ENCODE data around the gene ACTN4. TPM values are rescaled to one million over a fixed set of nuclear protein-coding genes. Genes with fewer than 3 reads are reported as not detected.

ACTN4 gene
- polyA plus RNA-seq, 2 of the 4 experiments (the other 2 are of a cell fraction): 605 to 967 TPM

DNA sequence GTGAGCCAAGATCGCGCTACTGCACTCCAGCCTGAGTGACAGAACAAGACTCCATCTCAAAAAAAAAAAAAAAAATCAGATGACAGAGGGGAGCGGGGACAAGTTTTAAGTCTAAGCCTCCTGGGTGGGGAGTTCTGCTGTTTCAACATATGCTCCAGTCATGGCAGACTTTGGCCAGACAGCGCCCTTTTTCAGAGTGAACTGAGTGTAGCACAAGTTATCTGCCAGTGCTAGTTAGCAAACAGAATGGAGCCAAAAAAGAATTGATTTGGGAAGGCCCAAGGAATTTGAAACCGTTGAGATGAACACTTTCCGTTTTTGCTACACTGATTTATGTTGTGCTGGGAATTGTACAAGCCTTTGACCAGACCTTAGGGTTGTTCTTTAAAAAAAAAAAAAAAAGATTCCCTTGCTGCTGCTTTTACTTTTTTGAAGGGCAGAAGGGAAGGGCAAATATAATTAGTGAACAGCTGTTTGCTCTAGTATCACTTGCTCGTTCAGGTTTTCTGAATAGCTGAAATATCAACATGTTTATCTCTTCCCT, 5.7 kb downstream of the ACTN4 start:
- Histone ChIP-seq H3K4me1 (peaks cover 78% of the 10 kb centered on the region), H3K27ac (peak overlapping the region; percentile 87 to 91), H3K4me2 (peak overlapping the region; percentile 83), H3K4me3 (peak overlapping the region; percentile 85; the same call in 2 of the 3 replicates), H3K9me3 (no peaks in the 10 kb centered on the region)
- ChIA-PET CTCF (interaction anchor here (0.6 to 20.1 kb wide), 14 partner anchors 12 to 277 kb away, joined by 3 to 336 read pairs (median 4); partner anchors contain the start of genes FAM98C, MRPS12 and SARS2), POLR2A (interaction anchor here (0.7 to 1.0 kb wide), 4 partner anchors 15 to 528 kb away, joined by 3 read pairs; no protein-coding TSS in a partner anchor)
- FAIRE-seq (no peak), ATAC-seq (peak in 1 of 2 experiments; percentile 6; a peak in 2 of 6 replicates), DNase-seq (ENCODE audit: low read depth in 1 of 2, low spot score in 1 of 2) (peak in 1 of 2 experiments; percentile 82)
- 11% methylated on average over 7 of the region's 7 CpGs for WGBS (ENCODE audit: missing lambda C conversion rate)
- TF ChIP-seq MAFK (IDR thresholded peaks at IDR 0.05; ENCODE audit: partially characterized antibody) (no peak), TFCP2L1 (CRISPR knock-in tag; IDR thresholded peaks at IDR 0.05) (no peak), CHD4 (IDR thresholded peaks at IDR 0.05; ENCODE audit: borderline replicate concordance) (no peak), CBX8 (IDR thresholded peaks at IDR 0.05) (no peak), NPAS2 (CRISPR knock-in tag; IDR thresholded peaks at IDR 0.05; ENCODE audit: borderline replicate concordance) (no peak), ZC3H11A (IDR thresholded peaks at IDR 0.05) (no peak), RFX5 (IDR thresholded peaks at IDR 0.05) (no peak), RCOR1 (IDR thresholded peaks at IDR 0.05; ENCODE audit: low read depth, low read length) (no peak), HOXA7 (CRISPR knock-in tag; IDR thresholded peaks at IDR 0.05) (no peak), SMC3 (IDR thresholded peaks at IDR 0.05) (no peak), ESRRA (IDR thresholded peaks at IDR 0.05; ENCODE audit: borderline replicate concordance, low read length) (0 out of 2 replicates have a peak, but pooled peaks have one; percentile 9), JUN (IDR thresholded peaks at IDR 0.05) (0 out of 5 replicates have a peak, but pooled peaks of 1 of the 2 experiments have one; percentile 32), FOSL2 (IDR thresholded peaks at IDR 0.05) (no peak), FOSL2 (CRISPR knock-in tag; IDR thresholded peaks at IDR 0.05) (no peak; the same call in 1 of the 2 replicates), KDM5A (IDR thresholded peaks at IDR 0.05) (no peak), NR3C1 (IDR thresholded peaks at IDR 0.05) (no peak), RAD21 (conservative IDR thresholded peaks at IDR 0.05 in 1 of 2, IDR thresholded peaks at IDR 0.05 in 1 of 2) (0 out of 5 replicates have a peak, but pooled peaks of 1 of the 2 experiments have one; percentile 7)
- TF ChIP-seq, protein P1, sequence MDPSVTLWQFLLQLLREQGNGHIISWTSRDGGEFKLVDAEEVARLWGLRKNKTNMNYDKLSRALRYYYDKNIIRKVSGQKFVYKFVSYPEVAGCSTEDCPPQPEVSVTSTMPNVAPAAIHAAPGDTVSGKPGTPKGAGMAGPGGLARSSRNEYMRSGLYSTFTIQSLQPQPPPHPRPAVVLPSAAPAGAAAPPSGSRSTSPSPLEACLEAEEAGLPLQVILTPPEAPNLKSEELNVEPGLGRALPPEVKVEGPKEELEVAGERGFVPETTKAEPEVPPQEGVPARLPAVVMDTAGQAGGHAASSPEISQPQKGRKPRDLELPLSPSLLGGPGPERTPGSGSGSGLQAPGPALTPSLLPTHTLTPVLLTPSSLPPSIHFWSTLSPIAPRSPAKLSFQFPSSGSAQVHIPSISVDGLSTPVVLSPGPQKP (IDR thresholded peaks at IDR 0.05; ENCODE audit: low read depth, low read length): no peak

DNA sequence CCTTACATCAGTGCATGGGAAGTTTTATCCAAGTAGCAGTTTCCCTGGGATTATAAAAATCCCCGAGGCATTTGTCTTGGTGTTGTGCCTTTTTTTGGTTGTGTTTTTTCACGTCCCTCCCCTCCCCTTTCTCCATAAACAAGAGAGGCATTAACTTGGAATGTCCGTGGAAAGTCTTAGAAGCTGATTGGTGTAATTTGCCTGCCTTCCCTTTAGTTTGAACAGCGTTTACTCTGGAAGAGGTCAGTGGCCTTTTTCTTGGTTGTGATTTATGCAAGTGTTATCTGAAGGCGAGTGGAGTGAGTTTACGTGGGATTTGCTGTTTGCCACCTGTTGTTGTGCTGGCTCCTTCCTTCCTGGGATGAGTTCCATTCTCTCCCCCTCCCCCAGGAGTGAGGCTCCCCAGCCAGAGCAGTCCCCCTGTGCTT, 7.2 kb downstream of the ACTN4 start:
- Histone ChIP-seq H3K9me3 (no peaks in the 10 kb centered on the region), H3K27ac (peak overlapping the region; percentile 87 to 91), H3K4me3 (peak overlapping the region; percentile 3; the same call in 1 of the 3 replicates), H3K4me1 (peaks cover 91% of the 10 kb centered on the region), H3K4me2 (peak overlapping the region; percentile 83)
- TF ChIP-seq, protein P2, sequence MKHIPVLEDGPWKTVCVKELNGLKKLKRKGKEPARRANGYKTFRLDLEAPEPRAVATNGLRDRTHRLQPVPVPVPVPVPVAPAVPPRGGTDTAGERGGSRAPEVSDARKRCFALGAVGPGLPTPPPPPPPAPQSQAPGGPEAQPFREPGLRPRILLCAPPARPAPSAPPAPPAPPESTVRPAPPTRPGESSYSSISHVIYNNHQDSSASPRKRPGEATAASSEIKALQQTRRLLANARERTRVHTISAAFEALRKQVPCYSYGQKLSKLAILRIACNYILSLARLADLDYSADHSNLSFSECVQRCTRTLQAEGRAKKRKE (CRISPR knock-in tag; IDR thresholded peaks at IDR 0.05; ENCODE audit: low read depth): 0 out of 2 replicates have a peak, but pooled peaks have one; percentile 47
- TF ChIP-seq PHF8 (IDR thresholded peaks at IDR 0.05; ENCODE audit: borderline replicate concordance, low read depth) (no peak), HOXA7 (CRISPR knock-in tag; IDR thresholded peaks at IDR 0.05) (peak; percentile 89)
- DNase-seq (ENCODE audit: low read depth in 1 of 2, low spot score in 1 of 2) (peak in 1 of 2 experiments; percentile 62), ATAC-seq (no peak), FAIRE-seq (peak; percentile 70)
- ChIA-PET POLR2A (no interaction called here), CTCF (interaction anchor here (0.8 to 20.1 kb wide), 7 partner anchors 9 to 75 kb away, joined by 3 to 336 read pairs (median 10); no protein-coding TSS in a partner anchor)
- 7% methylated on average over 6 of the region's 6 CpGs for WGBS (ENCODE audit: missing lambda C conversion rate)
